NCI-H510A treated with DMSO at 0.1 percent for 48 hours (cell line): ENCODE measurements around the gene MACO1.
A peak's percentile ranks its signal among the peaks of the same experiment; 100 is the strongest.
"Not testable (repeated sequence)": the region's sequence is repeated elsewhere in the genome, so short reads cannot be mapped to it uniquely, and the experiment has no call there.

Source experiments
- DNase-seq: peaks from one replicate; lab custom pipeline; 2025; lab: John Stamatoyannopoulos, UW

Gene MACO1

GRCh38 chr1:25486602-25487001 lies 55.9 kb downstream of the MACO1 start:
- DNase-seq, result peak; percentile 83

GRCh38 chr1:25487628-25488027 lies 56.9 kb downstream of the MACO1 start:
- DNase-seq, result no peak

GRCh38 chr1:25492323-25492722 lies 61.6 kb downstream of the MACO1 start:
- DNase-seq, result no peak

- no peak for DNase-seq
These were observed 64.3 kb downstream of the MACO1 start for GRCh38 chr1:25494952-25495351.

- DNase-seq, result no peak
These were observed 70.0 kb downstream of the MACO1 start for GRCh38 chr1:25500694-25501093.

- DNase-seq, result no peak
These were observed 70.8 kb downstream of the MACO1 start for GRCh38 chr1:25501235-25502058.

- no peak for DNase-seq
These were observed 72.3 kb downstream of the MACO1 start for GRCh38 chr1:25502957-25503356.

GRCh38 chr1:25503551-25504426 lies 73.1 kb downstream of the MACO1 start:
- DNase-seq, result peak; percentile 43

GRCh38 chr1:25504706-25505595 lies 74.3 kb downstream of the MACO1 start:
- DNase-seq, result no peak

GRCh38 chr1:25505656-25506385 lies 75.1 kb downstream of the MACO1 start:
- no peak for DNase-seq

GRCh38 chr1:25506566-25507463 lies 76.1 kb downstream of the MACO1 start:
- not testable (repeated sequence) for DNase-seq

GRCh38 chr1:25513666-25514065 lies 83.0 kb downstream of the MACO1 start:
- no peak for DNase-seq

GRCh38 chr1:25515033-25515432 lies 84.3 kb downstream of the MACO1 start:
- DNase-seq, result no peak

- no peak for DNase-seq
These were observed 86.0 kb downstream of the MACO1 start for GRCh38 chr1:25516686-25517085.

GRCh38 chr1:25517476-25518394 lies 87.0 kb downstream of the MACO1 start:
- no peak for DNase-seq

- DNase-seq, result no peak
These were observed 88.9 kb downstream of the MACO1 start for GRCh38 chr1:25519624-25520023.

- DNase-seq, result peak; percentile 46
These were observed 89.9 kb downstream of the MACO1 start for GRCh38 chr1:25520446-25521061.

GRCh38 chr1:25522031-25522655 lies 91.4 kb downstream of the MACO1 start:
- no peak for DNase-seq
